NCI-H146 treated with DMSO at 0.1 percent for 48 hours (cell line): ENCODE measurements around the gene ULK2.
A peak's percentile ranks its signal among the peaks of the same experiment; 100 is the strongest.

Experiments
- DNase-seq: peaks from one replicate; lab custom pipeline; 2025; ENCODE audit not compliant: unreplicated experiment; lab: John Stamatoyannopoulos, UW

Gene ULK2

DNA sequence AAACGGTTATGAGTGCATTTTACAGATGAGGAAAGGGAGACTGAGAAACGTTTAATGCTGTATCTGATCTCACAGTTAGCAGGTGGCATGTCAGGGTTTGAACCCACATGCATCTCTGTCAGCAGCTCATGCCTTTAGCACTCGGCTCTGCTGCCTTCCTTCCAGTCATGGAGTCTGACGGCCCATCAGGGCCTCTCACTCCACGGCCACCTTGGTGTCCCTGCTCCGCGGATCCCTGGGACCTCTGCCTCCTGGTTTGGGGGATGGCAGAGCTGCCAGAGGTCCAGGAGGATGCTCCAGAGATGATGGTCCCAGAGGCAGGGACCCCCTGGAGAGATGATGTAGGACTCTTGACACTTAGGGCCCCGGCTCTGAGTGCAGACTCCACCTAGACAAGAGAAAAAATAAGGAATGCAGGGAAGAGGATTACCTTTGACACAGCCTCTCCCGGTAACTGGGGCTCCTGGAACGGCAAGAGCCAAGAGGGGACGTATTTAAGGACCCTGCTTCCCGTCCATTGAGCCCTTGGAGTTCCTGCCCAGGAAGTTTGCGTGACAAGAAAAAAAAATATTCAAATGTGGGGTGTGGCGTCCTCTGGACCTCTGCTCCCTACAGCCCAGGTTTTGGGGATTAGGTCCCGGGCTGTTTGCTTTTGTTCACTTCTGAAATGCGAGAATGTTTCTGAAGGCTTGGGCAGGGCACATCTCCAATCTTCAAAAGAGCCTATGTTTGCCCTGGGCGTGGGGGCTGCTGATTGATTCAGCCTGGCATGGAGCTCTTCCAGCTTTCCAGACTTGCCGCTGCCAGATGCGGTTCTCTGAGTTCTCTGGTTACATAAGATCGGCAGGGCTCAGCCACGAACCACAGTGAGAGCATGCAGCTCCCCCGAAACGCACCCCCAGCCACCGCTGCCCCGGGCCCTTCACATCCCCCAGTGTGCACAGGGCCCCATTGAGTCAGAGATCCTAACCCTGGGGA, 119.6 kb downstream of the ULK2 start, which contains the start of gene ALDH3A1:
Gene ALDH3A1, minus strand, starts transcription at position 470 of the 978 bp plus-strand sequence. CDS start 3,169 bp downstream, outside the sequence.
- DNase-seq: no peak

DNA sequence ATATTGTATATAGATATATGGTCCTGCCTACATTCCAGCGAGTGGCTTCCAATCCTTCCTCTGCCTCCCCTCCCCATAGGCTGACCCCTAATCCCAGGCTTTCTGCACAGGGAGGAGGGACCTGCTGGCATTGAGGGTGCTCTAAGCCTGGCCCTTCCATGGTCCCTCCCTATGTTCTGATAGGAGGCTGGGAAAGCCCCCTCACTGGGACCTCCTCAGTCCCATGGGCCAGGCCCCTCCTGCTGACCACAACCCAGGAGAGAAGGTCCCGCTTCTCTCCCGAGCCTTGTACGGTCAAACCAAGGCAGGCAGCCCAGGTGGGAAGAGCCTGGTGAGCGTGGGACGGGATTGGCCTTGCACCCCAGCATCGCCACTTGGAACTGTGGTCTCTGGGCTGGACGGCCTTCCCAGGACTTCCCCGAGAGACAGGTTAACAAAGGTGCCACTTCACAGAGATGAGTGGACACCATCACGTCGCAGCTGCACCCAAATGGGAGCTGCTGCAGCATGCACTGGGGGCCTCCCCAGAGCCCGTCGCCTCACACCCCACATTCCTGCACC, 120.5 kb downstream of the ULK2 start:
- no peak for DNase-seq

DNA sequence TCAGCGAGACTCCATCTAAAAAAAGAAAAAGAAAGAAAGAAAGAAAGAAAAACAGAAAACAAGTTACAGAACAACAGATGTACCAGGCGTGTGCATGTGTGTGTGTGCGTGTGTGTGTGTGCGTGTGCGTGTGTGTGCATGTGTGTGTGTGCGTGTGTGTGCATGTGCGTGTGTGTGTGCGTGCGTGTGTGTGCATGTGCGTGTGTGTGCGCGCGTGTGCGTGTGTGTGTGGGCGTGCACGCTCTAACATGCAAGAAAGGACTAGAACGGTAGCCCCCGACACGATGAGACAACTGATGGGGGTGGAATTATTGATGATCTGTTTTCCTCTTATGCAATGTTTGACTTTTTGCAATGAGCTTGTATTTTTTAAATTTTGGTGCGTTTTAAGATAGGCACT, 121.2 kb downstream of the ULK2 start:
- DNase-seq: no peak

DNA sequence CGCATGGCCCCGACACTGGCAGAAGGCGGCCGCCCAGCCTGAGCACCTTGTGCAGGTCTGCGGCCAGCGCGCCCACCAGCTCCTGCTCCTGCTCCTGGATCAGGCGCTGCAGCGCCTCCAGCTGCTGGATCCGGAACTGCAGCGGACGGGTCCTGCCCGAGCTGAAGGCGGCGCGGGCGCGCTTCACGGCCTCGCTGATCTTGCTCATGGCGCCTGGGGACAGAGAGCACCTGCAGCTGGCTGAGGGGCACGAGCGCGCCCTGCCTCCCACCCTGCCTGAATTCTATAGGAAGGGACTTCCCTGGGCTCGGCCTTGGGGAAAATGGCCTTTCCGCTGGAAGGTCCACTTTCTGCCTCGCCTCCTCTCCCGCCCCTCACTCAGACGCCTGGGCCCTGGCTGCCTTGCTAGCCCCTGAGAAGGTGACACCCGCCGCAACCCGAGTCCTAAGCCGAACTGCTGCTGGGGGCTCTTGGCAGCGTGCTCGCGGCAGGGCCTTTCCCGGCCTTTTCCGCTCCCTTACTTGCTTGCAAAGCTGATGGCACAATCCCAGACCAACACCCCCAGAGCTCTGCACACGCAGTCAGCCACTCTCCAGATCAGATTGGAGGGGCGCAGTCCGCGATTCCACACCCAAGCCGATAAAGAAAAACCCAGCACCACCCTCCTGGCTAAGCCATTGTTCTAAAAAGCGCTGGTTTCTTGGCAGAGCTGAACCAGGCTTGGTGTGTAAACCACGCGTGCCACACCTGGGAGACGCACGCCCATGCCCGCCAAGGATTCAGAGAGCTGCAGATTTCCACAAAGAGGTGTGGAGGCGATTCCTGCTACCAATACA, 122.6 kb downstream of the ULK2 start:
- peak; percentile 71 for DNase-seq

DNA sequence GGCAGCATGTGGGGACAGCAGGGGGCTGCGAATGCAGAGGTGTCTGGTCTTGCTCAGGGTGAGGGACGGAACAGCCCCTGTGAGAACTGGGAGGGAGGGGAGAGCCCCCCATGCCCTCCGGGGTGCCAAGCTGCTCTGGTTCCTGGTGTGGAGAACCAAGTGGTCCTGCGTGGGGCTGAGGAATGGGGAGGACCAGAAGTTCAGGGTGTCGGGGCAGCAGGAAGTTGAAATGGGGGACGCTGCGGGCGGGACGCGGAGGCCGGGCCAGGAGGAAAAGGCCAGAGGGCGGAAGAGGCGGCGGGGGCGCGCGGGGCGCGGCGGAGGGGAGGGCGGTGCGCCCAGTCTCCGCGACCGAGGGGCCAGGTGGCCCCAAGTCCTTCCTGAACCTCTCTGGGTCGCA, 123.2 kb downstream of the ULK2 start:
- no peak for DNase-seq

DNA sequence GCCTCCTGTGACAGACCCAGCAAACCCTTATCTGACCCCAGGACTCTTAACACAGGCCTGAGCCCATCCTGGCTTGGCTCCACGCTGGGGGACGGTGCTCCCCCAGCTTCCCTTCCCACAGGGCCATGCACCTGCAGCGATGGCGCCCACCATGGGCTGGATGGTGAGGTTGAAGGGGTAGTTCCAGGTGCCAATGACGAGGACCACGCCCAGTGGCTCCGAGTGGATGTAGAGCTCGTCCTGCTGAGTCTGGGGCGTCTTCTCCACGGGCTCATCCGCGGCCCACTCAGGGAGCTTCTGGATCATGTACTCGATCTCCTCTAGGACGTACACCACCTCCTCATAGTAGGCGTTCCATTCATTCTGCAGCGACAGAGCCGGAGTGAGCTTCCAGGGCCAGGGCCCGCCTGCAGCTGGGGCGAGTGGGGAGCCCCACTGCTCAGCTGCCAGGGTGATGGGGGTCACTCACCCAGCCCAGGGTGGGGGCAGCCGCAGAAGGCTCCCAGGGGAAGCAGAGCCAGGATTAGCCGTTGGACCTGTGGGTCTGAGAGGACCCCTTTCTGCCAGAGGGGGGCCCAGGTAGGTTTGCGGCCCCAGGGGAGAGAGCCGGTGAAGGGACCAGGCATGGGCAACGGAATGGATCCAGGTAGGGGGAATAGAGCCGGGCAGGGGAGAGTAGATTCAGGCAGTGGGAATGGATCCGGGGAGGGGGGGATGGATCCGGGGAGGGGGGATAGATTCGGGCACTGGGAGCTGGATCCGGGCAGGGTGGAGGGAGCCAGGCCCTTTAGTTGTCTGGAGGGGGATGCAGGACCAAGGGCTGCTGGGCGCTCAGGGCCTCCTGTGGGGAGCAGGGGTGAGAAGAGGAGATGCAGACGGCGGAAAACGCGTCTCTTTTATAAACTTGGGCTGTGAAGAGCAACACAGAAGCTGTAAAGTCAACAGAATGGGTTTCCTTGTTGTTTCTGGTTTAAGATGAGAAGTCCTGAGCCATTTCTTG, 124.3 kb downstream of the ULK2 start:
- DNase-seq: no peak

DNA sequence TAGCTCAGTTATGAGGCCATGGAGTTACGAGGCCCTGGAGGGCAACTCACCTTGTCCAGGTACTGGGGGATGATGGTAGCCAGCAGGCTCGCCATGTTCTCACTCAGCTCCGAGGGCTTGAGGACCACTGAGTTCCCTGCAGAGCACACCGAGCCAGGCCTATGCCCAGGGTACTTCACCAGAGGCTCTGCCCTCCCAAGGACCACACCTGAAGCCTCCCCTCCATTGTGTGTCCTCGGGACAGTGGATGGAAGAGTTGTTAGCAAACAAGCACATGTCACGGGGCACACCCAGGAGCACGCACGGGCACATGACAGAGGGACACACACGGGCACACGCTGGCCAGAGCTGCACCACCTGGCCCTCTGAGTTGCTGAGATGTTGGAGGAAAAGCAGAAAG, 125.2 kb downstream of the ULK2 start:
- no peak for DNase-seq

DNA sequence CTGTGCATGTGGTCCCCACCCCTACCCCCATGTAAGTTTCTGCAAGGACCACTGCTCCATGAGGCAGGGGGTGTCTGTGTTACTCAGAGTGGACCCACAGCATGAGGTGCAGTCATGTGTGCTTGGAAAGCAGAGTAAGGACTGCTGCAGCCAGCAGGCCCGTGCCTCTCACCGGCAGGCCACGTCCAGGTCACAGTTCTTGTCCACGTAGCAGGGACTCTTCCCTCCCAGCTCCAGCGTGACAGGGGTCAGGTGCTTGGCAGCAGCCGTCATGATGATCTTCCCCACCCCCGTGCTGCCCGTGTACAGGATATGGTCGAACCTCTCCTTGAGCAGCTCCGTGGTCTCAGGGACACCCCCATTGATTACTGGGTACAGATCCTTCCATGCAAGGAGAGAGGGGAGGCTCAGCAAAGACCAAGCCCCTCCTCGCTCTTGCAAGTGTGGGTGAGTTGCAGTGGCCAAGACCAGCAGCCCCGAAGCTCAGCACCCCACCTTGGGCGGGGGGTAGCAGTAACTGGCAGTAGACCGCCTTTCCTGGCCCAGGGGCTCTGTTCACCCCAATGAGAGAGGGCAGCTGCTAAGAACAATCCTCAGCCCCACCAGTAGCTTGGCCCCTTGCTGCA, 125.8 kb downstream of the ULK2 start:
- no peak for DNase-seq

DNA sequence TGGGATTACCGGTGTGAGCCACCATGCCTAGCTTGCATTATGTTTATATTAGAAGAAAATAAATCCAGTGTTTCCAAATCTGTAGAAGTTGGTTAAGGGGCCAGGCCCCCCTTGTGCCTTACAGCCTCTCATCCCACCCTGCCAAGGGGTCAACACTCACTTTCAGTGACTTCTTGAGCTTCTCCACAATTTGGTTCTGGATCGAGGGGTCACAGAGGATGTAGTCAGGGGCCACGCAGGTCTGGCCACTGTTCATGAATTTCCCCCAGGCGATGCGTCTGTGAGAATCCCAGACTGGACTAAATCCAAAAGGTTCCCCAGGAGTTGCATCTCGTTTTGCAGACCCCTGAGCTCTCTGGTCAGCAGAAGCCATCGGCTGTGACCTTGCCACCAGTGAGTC, 126.8 kb downstream of the ULK2 start:
- no peak for DNase-seq

DNA sequence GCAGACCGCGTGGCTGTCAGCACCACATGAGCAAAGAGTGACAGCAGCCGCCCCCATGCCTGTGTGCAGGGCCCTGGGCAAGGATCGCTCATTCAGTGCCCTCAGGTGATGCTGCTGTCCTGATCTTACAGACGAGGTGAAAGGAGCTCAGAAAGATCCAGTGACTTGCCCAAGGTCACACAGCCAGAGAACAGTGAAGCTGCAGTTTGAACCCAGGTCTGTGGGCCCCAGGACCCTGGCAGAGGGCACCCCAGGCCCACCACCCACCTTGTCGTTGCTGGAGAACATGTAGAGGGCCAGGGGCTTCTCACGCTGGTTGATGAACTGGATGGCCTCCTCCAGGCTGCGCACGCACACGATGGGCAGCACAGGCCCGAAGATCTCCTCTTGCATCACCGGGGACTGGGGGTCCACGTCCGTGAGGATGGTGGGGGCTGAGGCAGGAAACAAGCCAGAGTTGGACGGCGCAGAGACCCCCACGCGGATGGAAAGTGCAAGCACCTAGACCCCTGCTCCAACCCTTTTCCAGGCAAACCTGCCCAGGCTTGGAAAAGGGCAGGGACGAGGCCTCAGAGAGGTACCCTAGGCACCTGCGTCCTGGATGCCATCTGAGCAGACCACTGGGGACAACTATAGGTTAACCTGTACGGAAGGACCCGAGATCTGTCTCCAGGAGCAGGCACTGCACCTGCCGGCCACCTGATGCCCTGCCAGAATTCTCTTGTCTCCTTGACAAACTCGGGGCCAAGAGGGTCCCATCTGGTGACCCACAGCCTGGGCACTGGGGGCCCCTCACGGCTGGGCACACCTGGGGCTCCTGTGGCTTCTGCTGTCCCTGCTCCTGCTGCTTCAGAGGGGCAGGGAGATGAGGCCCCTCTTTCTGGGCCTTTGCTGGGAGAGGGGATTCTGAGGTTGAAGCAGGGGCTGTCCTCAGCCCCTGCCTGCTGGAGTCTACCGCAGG, 128.2 kb downstream of the ULK2 start:
- DNase-seq: no peak

DNA sequence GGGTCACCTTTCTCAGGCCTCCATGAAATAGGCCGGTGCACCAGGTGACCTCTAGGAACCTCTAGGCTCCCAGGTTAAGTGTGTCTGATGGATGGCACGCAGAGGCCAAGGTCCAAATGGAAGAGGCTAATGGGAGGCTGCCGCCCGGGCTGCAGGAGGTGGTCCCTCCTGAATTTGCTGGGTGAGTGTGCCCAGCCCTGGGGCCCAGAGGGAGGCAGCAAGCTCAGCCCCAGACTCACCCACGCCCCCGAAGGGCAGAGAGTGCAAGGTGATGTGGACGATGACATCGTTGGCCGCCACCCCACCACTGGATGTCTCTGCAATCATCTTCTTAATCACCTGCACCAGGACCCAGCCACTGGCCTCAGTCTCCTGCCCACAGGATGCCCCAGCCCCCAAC, 129.0 kb downstream of the ULK2 start:
- no peak for DNase-seq

DNA sequence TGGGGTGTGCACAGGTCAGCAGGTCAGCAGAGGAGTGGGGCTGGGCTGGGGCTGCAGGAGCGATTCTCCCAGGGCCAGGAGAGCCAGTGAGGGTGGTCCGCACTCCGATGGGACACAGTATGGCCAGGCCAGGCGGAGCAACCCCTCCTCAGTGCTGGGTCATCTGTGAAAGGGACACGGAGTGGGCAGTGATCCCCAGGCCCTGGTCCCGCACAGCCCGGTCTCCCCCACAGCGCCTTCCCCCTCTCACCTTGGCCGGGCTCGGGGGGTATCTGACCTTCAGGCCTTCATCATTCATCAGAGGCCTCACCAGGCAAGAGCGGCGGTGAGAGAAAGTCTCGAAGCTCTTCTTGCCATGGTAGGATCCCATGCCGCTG, 129.7 kb downstream of the ULK2 start:
- DNase-seq: no peak

DNA sequence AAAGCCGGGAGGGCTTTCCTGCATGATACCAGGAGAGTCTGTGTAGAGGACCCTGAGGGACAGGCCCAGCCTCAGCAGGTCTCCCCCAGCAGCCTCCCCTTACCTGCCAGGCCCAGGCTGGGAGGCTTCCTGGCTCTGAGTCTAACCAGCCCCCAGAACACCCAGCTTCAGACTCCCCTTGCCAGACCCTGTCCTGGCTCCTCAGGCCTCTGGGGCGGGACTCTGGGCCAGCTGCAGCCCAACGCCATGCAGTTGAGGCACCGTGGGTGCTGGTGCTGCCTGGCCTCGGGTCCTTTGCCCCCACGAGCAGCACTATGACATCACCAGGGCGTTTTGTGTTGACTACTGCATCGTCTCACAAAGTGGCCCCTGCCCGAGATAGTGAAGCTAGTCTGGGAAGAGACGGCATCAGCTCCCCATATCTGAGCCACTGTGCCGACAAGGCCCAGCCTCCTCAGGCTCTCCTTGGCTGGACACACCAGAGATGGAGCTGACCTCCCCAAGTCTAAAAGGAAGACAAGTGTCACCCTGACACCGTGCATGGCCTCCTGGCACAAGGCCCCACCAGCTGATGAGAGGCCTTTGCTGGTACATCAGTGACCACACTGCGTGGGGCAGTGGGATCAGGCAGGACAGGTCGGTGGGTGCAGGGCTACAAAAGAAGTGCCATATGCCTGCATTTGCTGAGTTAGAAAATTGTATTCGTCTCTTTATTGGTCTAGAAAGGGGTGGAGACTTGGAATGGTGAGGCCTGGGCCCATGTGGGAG, 130.2 kb downstream of the ULK2 start:
- no peak for DNase-seq

DNA sequence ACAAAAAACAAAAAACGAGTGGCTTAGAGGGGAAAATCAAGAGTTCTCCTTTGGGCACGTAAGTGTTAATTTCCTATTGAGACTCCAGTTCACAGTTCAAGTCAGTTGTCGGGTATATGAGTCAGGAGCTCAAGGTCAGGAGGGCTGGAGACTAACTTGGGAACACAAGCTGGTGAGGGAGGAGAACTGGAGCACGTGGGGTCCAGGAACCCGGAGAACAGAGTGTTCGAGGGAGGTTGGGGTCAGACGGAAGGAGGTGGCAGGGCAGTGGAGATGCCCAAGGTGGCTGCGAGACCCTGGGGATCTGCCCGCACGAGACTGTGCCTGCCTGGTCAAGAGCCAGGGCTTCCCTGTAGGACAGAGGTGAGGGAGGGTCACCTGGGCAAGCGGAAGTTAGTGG, 131.7 kb downstream of the ULK2 start:
- no peak for DNase-seq

DNA sequence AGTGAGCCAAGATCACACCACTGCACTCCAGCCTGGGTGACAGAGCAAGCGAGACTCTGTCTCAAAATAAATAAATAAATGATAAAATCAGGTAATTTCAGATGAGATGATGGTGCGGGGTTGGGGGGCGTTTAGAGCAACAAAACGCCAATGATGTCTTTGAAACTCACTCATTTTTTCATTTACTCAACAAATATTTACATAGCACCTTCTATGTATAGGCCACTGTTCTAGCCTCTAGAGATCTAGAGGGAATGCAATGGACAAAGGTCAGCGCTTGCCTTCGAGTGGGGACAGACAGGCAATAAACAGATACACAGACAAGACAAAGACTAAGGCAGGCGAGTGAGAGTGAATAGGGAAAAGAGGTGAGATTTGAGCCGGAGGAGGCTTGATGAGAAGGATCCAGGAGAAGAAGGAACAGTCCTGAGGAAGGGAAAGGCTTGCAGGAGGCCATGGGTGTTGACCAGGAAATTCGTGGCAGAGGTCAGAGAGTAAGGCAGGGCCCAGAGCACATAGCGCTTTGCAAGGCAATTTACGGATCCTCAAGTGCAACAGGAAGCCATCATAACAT, 133.7 kb downstream of the ULK2 start:
- peak; percentile 6 for DNase-seq

DNA sequence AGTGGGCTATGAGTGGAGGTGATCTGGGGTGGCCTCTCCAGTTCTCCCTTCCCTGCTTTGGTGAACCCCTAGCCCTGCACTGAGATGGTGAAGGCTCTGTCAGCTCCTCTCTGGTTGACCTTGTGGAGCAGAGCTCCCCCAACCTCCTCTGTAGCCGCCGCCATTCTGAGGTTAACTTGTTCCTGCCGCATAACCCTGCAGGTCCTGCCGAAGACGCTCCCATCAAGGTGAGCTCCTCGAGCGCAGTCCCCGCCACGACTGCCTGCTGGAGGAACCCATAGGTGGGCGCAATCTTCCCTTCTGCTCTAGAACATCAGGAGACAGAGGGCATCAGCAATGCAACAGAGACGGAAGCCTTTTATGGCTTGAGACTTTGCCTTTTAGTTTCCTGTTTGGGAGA, 136.1 kb downstream of the ULK2 start:
- no peak for DNase-seq

DNA sequence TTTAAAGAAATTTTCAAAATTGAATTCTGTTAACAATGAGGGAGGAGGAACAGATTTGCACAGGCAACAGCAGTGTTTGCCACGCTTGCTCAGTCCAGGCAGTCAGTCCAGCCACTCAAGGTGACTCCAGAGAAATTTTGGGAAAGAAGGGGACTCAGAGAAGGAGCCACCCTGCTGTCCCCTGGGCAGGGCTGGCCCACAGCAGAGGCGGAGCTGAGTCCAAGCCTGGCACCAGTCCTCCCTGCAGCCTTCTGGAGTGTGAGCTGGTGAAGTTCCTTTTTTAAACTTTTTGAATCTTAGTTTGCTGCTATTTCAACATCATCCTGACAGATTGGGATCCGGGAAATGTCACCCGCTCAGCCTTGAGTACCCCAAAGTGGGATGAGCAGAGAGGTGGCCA, 136.9 kb downstream of the ULK2 start:
- DNase-seq: no peak

DNA sequence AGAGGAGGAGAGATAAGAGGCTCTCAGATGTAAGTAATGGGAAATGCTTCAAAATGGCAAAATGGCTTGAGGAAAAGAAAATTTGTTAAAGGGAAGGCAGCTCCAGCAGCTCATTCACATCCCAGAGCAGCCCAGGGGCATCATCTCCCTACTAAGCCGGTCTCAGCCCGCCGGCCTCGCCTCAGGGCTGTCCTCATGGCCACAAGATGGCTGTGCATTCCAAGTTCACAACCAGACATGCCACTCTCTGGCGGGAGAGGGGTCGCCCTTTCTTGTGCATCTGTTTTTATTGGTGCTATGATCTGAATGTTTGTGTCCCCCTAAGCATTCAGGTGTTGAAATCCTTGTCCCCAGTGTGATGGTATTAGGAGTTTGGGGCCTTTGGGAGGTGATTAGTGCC, 137.8 kb downstream of the ULK2 start:
- no peak for DNase-seq
